Activated CD8-positive, alpha-beta T cell treated with anti-CD3 and anti-CD28 coated beads, Interleukin-2, amount 10 ng/mL, durations not matched to agents 7 days and 5 days (primary cell): ENCODE measurements around the gene GHDC. TPM values are rescaled to one million over a fixed set of nuclear protein-coding genes. Genes with fewer than 3 reads are reported as not detected.
"Not testable (repeated sequence)": the region's sequence is repeated elsewhere in the genome, so short reads cannot be mapped to it uniquely, and the experiment has no call there.

Experiments
- ATAC-seq: fragments of 150-1000 bp; cut with Tn5 transposase; one replicate; pipeline ENCODE4 v1.10.0; 2021; ENCODE audit warnings: moderate library complexity
- CTCF ChIA-PET: fragments of 350-600 bp; sonication (Branson Sonifier 250); formaldehyde crosslinking; loops from one replicate; lab custom pipeline; 2021; ENCODE audit warnings: antibody characterized with exemption; lab: Charles Lee
- POLR2A ChIA-PET: fragments of 350-600 bp; sonication (Branson Sonifier 250); formaldehyde crosslinking; loops from one replicate; lab custom pipeline; 2021; ENCODE audit warnings: antibody characterized with exemption; lab: Charles Lee
- DNase-seq: peaks from one replicate; pipeline ENCODE4 v3.0.0-alpha.2; 2020
- H3K27ac Mint-ChIP-seq: one replicate; pipeline ENCODE4 v1.8.0; 2021; ENCODE audit warnings: mild to moderate bottlenecking, mixed read lengths
- H3K27me3 Mint-ChIP-seq: one replicate; pipeline ENCODE4 v1.8.0; 2021; ENCODE audit warnings: low read depth, mixed read lengths
- H3K36me3 Mint-ChIP-seq: one replicate; pipeline ENCODE4 v1.8.0; 2021; ENCODE audit warnings: low read depth, mixed read lengths
- H3K4me1 Mint-ChIP-seq: one replicate; pipeline ENCODE4 v1.8.0; 2021; ENCODE audit warnings: low read depth, mixed read lengths
- H3K4me3 Mint-ChIP-seq: one replicate; pipeline ENCODE4 v1.8.0; 2021; ENCODE audit warnings: mild to moderate bottlenecking, mixed read lengths
- H3K9me3 Mint-ChIP-seq: one replicate; pipeline ENCODE4 v1.8.0; 2022; ENCODE audit warnings: mixed read lengths; ENCODE audit not compliant: insufficient read depth
- total RNA-seq, 2 experiments: library from RNA; stranded (reverse); gene quantifications; one replicate each; pipeline ENCODE4 v1.2.3, GENCODE V29; 2021

GHDC gene
- total RNA-seq, 2 experiments from 2014 or later = 16.6 to 17.2 TPM

DNA sequence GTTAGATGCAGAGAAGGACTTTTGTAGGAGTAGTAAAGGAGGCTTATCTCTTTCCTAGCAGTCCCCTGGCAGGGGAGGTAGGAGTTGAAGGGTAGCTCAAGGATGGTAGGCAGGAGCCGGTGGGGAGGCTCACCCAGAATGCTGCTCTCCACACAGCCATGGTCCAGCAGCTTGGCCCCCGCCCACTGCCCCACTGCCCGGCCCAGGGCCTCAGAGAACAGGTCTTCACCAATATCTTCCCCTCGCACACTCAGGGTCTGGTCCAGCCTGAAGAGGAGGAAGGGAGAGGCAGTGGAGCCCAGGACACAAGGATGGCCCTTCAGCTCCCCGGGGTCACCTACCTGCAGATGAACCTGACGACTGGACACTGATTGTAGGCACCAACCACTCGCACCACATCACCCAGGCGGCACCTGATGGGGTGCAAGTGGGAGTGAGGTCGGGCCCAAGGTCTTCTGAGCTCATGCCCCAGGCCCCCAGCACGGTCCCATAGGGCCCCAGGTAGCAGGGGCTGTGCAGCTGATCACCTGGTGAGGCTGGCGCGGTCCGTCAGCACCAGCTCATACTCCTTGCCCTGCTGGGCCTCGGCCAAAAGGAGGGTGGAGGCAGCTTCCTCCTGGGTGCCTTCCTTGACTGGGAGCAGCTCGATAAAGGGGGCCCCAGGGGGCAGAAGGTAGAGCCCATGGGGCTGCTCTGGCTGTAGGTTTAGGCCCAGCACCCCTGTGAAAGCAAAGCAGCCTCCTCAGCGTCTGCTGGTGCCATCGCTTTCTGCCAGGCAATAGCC, 3.6 kb downstream of the GHDC start:
- H3K36me3 Mint-ChIP-seq = no peaks in the 10 kb centered on the region
- DNase-seq (no peak), ATAC-seq (no peak)
- ChIA-PET POLR2A (no interaction called here), CTCF (interaction anchor here (1.1 to 1.3 kb wide), 2 partner anchors 121 to 345 kb away, joined by 3 read pairs; partner anchors contain the start of gene NAGLU)
- no peak overlapping the region for H3K27ac Mint-ChIP-seq
- no peaks in the 10 kb centered on the region for H3K27me3 Mint-ChIP-seq
- peaks cover 35% of the 10 kb centered on the region for H3K4me1 Mint-ChIP-seq
- no peaks in the 10 kb centered on the region for H3K9me3 Mint-ChIP-seq
- H3K4me3 Mint-ChIP-seq = no peak overlapping the region

DNA sequence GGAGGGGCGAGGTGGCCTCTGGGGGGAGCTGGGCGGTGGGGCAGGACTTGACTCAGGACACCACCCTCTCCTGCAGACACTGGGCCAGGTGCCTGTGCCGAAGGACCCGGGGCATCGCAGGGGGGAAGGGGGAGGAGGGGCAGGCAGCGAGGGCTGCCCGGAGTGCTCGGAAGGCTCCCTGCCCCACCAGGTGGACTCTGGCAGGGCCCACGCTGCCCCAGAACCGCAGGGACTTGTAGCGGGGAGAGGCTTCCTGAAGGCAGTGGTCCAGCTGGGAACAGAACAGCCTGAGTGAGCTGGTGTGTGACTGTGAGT, 4.7 kb downstream of the GHDC start:
- DNase-seq (no peak), ATAC-seq (no peak)
- H3K27me3 Mint-ChIP-seq = no peaks in the 10 kb centered on the region
- H3K4me3 Mint-ChIP-seq = no peak overlapping the region
- ChIA-PET POLR2A (no interaction called here), CTCF (interaction anchor here (1.1 kb wide), 1 partner anchor 346 kb away, joined by 3 read pairs; the partner anchor contains the start of gene NAGLU)
- H3K9me3 Mint-ChIP-seq = no peaks in the 10 kb centered on the region
- H3K36me3 Mint-ChIP-seq = no peaks in the 10 kb centered on the region
- H3K27ac Mint-ChIP-seq = no peak overlapping the region
- peaks cover 41% of the 10 kb centered on the region for H3K4me1 Mint-ChIP-seq

DNA sequence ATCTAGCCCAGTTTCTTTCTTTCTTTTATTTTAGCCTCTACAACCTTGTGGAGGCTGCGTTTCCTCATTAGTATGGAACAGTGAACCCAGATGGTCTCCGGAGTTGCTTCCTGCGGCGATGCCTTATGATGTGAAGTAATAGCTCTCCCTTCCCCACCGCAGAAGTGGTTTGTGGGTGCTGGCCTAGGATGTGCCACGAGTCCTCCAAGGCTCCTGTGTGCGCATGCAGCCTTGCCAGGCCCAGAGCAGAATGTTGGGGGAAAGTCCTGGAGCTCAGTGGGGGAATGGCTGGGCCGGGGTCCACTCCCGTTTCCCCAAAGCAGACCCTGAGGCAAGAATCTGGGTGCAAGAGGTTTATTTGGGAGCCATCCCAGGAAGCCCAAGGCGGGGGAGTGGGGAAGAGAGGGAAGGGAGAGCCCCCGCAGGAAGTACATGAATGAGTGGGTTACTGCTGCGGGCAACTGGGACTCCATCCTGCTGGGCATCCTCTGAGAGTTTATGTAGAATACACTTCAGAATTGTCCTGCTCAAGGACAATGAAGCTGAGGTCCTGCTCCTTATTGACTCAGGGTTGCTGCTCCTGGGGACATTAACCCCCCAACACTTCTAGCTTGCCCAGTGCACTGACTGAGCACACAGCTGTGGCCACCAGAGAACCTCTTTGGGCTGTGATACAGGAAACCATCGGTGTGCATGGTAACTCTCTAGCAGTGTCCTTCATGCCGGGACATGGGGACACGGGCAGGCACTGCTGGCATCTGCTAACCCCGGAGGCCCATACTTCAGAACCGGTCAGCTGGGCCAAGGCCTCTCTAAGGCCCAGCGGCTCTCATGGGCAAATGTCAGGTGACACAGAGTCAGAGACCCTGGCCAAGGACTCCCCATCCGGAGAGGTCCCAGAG, 5.3 kb downstream of the GHDC start:
- Mint-ChIP-seq H3K27me3 (no peaks in the 10 kb centered on the region), H3K4me3 (no peak overlapping the region), H3K36me3 (no peaks in the 10 kb centered on the region), H3K9me3 (no peaks in the 10 kb centered on the region), H3K4me1 (peaks cover 41% of the 10 kb centered on the region), H3K27ac (no peak overlapping the region)
- ChIA-PET POLR2A (interaction anchor here (0.7 to 1.0 kb wide), 2 partner anchors 77 to 88 kb away, joined by 3 read pairs; no protein-coding TSS in a partner anchor), CTCF (interaction anchor here (1.1 to 1.2 kb wide), 2 partner anchors 81 to 347 kb away, joined by 3 read pairs; partner anchors contain the start of gene NAGLU)
- DNase-seq (no peak), ATAC-seq (no peak)

DNA sequence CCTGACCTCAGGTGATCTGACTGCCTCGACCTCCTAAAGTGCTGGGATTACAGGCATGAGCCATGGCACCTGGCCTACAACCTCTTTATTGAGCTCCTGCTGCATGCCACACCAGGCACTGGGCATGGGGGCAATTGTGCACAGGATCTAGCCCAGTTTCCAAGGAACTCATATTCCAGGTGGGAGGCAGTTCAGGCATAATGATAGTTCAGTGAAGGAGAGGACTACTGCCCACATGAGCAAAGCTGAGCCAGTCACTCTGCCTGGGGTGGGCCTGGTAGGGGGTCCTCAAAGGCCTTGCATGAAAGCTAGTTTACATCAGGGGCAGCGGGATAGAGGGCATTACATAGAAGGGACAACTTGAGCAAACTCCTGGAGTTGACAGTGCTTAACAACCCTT, 6.5 kb downstream of the GHDC start:
- Mint-ChIP-seq H3K27ac (no peak overlapping the region), H3K27me3 (no peaks in the 10 kb centered on the region), H3K36me3 (no peaks in the 10 kb centered on the region), H3K4me3 (no peak overlapping the region), H3K4me1 (peaks cover 41% of the 10 kb centered on the region), H3K9me3 (no peaks in the 10 kb centered on the region)
- no peak for DNase-seq
- ChIA-PET POLR2A (interaction anchor here (0.9 to 1.0 kb wide), 2 partner anchors 89 to 171 kb away, joined by 3 read pairs; partner anchors contain the start of gene DNAJC7), CTCF (interaction anchor here (1.2 to 1.8 kb wide), 2 partner anchors 35 to 82 kb away, joined by 3 to 4 read pairs; no protein-coding TSS in a partner anchor)
- no peak for ATAC-seq

DNA sequence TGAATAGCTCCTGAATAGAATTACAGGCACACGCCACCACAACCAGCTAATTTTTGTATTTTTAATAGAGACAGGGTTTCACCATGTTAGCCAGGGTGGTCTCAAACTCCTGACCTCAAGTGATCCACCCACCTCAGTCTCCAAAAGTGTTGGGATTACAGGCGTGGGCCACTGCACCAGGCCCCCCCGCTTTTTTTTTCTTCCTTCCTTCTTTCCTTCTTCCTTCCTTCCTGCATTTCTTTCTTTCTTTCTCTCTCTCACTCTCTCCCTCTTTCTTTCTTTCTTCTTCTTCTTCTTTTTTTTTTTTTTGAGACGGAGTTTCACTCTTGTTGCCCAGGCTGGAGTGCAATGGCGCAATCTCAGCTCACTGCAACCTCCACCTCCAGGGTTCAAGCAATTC, 8.1 kb downstream of the GHDC start:
- H3K4me3 Mint-ChIP-seq, POLR2A ChIA-PET, H3K9me3 Mint-ChIP-seq, H3K27ac Mint-ChIP-seq, ATAC-seq, DNase-seq, H3K36me3 Mint-ChIP-seq: not testable (repeated sequence)
- CTCF ChIA-PET = interaction anchor here (7.2 kb wide), 1 partner anchor 10 kb away, joined by 72 read pairs; the partner anchor contains the start of gene GHDC
- Mint-ChIP-seq H3K27me3 (peaks cover 10% of the 10 kb centered on the region), H3K4me1 (peaks cover 46% of the 10 kb centered on the region)

DNA sequence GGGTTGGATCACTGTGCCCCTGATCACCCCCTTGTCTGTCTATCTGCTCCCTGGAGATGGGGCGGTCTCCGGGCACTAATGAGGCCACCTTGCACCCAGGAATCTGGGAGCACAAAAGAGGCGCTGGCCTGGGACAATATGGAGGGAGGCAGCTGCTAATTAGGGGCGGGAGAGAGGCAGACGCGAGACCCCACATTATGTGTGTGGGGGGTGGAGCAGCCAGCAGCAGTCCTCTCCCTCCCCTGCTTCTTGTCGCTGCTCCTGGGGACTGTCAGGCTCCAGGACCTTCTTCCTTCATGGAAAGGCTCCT, 8.7 kb downstream of the GHDC start:
- ChIA-PET POLR2A (interaction anchor here (1.0 kb wide), 1 partner anchor 16 kb away, joined by 3 read pairs; no protein-coding TSS in a partner anchor), CTCF (interaction anchor here (2.4 to 7.2 kb wide), 2 partner anchors 11 to 37 kb away, joined by 10 to 72 read pairs; partner anchors contain the start of gene GHDC)
- DNase-seq (no peak), ATAC-seq (no peak)
- no peaks in the 10 kb centered on the region for H3K9me3 Mint-ChIP-seq
- no peak overlapping the region for H3K27ac Mint-ChIP-seq
- H3K4me1 Mint-ChIP-seq = peaks cover 49% of the 10 kb centered on the region
- peaks cover 13% of the 10 kb centered on the region for H3K27me3 Mint-ChIP-seq
- no peak overlapping the region for H3K4me3 Mint-ChIP-seq
- H3K36me3 Mint-ChIP-seq = no peaks in the 10 kb centered on the region

DNA sequence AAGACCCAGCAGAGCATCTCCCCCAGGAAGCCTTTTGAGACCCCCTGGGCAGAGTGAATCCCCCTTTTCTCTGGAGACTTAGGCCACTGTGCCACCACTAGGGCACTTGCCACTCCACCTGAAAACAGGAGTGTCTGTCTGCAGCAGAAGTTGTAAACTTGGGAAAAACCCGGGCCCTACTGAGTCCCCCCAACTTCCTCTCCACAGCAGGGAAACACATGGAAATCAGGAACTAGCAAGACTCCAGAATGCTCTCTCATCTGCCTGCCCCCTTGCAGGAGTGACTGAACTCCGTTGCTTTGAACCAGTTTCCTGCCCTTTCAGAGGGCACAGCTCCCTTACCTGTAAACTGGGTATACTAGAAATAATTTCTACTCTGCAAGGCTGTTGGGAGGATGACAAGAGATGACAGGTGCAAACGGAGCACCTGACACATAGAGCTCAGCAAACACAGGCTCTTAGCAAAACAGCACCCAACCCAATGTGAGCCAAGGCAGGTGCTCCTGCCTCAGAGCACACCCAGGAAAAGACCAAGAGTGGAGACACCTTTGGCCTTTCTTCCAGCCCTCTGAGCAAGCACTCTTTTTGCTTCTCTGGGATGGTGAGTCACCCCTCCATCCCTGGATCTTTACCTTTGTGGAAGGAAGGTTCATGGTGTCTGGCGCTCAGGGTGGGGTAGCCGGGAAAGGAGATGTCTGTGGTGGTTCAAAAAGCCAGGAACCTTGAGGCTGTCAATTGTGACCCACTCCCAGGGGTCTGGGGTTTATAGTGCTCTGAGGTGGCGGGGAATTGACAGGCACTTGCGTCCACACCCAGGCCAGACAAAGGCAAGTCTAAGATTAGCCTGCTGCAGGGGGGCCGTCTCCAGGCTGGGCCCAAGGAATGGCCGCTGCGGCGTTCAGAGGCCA, 9.3 kb downstream of the GHDC start, which contains the start of gene HCRT:
Gene HCRT, minus strand, starts transcription at position 740 of the 908 bp plus-strand sequence. Its CDS starts 87 bp downstream, at position 653.
- Mint-ChIP-seq H3K27me3 (peaks cover 19% of the 10 kb centered on the region), H3K27ac (peak within 1 kb of the TSS; percentile 80), H3K36me3 (no peaks in the 10 kb centered on the region), H3K9me3 (no peaks in the 10 kb centered on the region), H3K4me1 (peaks cover 54% of the 10 kb centered on the region), H3K4me3 (peak within 1 kb of the TSS; percentile 82)
- DNase-seq (no peak), ATAC-seq (no peak)
- CTCF ChIA-PET = interaction anchor here (1.4 to 7.2 kb wide), 6 partner anchors 11 to 222 kb away, joined by 3 to 72 read pairs (median 6); partner anchors contain the start of genes GHDC and NKIRAS2
- POLR2A ChIA-PET = interaction anchor here (1.0 to 1.4 kb wide), 3 partner anchors 15 to 219 kb away, joined by 3 to 5 read pairs (median 3); no protein-coding TSS in a partner anchor

DNA sequence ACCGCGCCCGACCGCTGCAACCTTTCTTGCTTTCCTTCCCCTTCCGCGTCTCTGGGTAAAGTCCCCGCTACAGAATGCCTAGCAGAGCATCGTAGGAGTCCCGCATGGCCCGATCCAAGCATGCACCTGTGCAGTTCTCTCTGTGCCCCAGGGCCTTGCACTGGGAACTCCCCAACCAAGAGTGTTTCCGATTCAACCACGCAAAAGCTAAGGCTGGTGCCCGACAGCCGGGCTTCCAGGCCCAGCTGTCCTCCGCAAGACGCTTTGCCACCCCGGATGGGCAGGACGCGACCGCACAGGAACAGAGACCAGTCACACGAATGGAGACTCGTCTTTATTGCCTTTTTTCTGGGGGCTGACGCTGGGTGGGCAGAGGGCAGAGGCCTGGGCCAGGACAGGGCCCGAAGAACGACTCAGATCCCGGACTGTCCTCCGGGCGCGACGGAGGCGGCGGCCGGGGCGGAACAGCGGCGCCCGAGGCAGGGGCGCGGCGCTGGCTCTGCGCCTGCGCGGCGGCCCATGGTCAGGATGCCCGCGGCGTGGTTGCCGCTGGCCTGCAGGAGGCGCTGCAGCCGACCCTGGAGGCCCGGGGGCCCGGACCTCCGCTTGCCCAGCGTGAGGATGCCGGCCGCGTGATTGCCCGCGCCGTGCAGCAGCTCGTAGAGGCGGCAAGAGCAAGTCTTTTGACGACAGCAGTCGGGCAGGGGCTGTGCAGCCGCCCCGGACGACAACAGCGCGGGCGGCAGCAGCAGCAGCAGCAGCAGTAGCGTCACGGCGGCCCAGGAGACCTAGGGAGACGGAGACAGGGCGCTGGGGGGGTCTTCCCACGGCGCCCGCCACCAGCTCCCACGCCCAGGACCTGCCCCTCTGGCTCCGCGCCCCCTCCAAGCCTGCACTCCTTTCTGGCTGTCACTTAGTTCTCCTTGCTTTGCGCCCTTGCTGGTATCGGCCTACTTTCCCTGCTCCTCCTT, 10.3 kb downstream of the GHDC start:
- H3K9me3 Mint-ChIP-seq = no peaks in the 10 kb centered on the region
- ChIA-PET CTCF (interaction anchor here (0.6 to 7.2 kb wide), 10 partner anchors 10 to 223 kb away, joined by 3 to 72 read pairs (median 4); partner anchors contain the start of genes GHDC and NKIRAS2), POLR2A (interaction anchor here (0.6 to 1.4 kb wide), 5 partner anchors 10 to 233 kb away, joined by 3 to 5 read pairs (median 3); no protein-coding TSS in a partner anchor)
- ATAC-seq = peak; percentile 71
- H3K27ac Mint-ChIP-seq = peak overlapping the region; percentile 80
- peak overlapping the region; percentile 82 for H3K4me3 Mint-ChIP-seq
- H3K36me3 Mint-ChIP-seq = no peaks in the 10 kb centered on the region
- peaks cover 55% of the 10 kb centered on the region for H3K4me1 Mint-ChIP-seq
- peaks cover 27% of the 10 kb centered on the region for H3K27me3 Mint-ChIP-seq
- peak; percentile 80 for DNase-seq

DNA sequence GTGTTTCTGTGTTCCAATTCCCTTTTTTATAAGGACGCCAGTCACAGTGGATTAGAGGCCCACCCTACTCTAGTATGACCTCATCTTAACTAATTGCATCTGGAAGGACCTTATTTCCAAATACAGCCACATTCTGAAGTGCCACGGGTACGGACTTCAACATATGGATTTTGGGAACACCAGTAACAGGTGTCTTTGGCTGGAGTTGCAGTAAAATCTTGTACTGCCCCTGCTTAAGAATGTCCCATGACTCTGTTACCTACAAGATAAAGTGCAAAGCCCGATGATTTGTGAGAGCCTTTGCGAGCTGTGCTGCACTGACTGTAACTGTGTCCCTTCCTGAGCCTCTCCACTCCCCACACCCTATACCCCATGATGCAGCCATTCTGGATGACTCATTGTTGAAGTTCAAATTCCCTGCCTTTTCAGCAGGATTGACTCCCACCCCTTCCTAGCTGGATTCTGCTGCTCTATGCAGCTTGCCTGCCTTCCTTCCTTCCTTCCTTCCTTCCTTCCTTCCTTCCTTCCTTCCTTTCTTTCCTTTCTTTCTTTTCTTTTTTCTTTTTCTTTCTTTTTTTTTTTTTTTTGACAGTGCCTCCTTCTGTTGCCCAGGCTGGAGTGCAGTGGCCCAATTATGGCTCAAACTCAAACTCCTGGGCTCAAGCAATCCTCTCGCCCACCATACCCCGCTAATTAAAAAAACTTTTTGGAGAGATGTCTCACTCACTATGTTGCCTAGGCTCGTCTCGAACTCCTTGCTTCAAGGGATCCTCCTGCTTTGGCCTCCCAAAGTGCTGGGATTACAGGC, 11.2 kb downstream of the GHDC start:
- ATAC-seq = no peak

More for the DNA sequence above, 11.2 kb downstream of the GHDC start:
- H3K9me3 Mint-ChIP-seq = no peaks in the 10 kb centered on the region
- peaks cover 27% of the 10 kb centered on the region for H3K27me3 Mint-ChIP-seq
- no peaks in the 10 kb centered on the region for H3K36me3 Mint-ChIP-seq
- no peak for DNase-seq
- H3K4me1 Mint-ChIP-seq = peaks cover 55% of the 10 kb centered on the region
- POLR2A ChIA-PET = interaction anchor here (0.8 to 1.4 kb wide), 3 partner anchors 10 to 217 kb away, joined by 3 to 4 read pairs (median 3); no protein-coding TSS in a partner anchor
- CTCF ChIA-PET = interaction anchor here (0.6 to 7.2 kb wide), 9 partner anchors 9 to 223 kb away, joined by 3 to 72 read pairs (median 4); partner anchors contain the start of genes GHDC and NKIRAS2
- H3K27ac Mint-ChIP-seq = peak overlapping the region; percentile 70
- H3K4me3 Mint-ChIP-seq = peak overlapping the region; percentile 82
